Prostate gland (tissue), 2 donors: ENCODE data around the gene GPS1. TPM values are rescaled to one million over a fixed set of nuclear protein-coding genes. Genes with fewer than 3 reads are reported as not detected.

Experiments used
- DNase-seq: peaks from one replicate; pipeline ENCODE4 v3.0.0-alpha.2; 2019; ENCODE audit warnings: low spot score
- H3K27ac ChIP-seq, 2 donors: fragments of 200-600 bp; sonication (generic); 2 replicates each; pipeline ENCODE4 v1.5.1; 2017 to 2019
- H3K27me3 ChIP-seq: fragments of 200-600 bp; sonication (generic); replicated peaks from 2 replicates; pipeline ENCODE4 v1.5.1; 2019; ENCODE audit not compliant: insufficient read depth
- H3K36me3 ChIP-seq, 2 donors: fragments of 200-600 bp; sonication (generic); 1 replicate in 1 of 2; 2 replicates in 1 of 2; pipeline versions ENCODE4 v1.5.1 to v1.8.1; 2017 to 2019
- H3K4me1 ChIP-seq: fragments of 200-600 bp; sonication (generic); replicated peaks from 2 replicates; pipeline ENCODE4 v1.5.1; 2019
- H3K4me3 ChIP-seq, 2 donors: fragments of 200-600 bp; sonication (generic); 2 replicates each; pipeline ENCODE4 v1.5.1; 2017 to 2019
- H3K9me3 ChIP-seq: fragments of 200-600 bp; sonication (generic); 2 replicates; pipeline ENCODE4 v1.5.1; 2017
- CTCF ChIP-seq, 4 experiments: fragments of 200-600 bp in 2 of 4; fragments of 450-650 bp in 2 of 4; sonication (generic) in 2 of 4; IDR thresholded peaks; 1 replicate in 3 of 4; 2 replicates in 1 of 4; pipeline ENCODE4 v1.5.1; 2016 to 2019; ENCODE audit warnings: antibody characterized with exemption in 4 of 4, mild to moderate bottlenecking in 2 of 4, moderate library complexity in 2 of 4
- POLR2A ChIP-seq: fragments of 450-650 bp; IDR thresholded peaks from one replicate; pipeline ENCODE4 v1.6.1; 2016; ENCODE audit warnings: antibody characterized with exemption, mild to moderate bottlenecking
- POLR2AphosphoS5 ChIP-seq: sonication (generic); formaldehyde crosslinking; IDR thresholded peaks from one replicate; pipeline ENCODE4 v1.6.1; 2017; ENCODE audit warnings: antibody characterized with exemption
- WGBS: methylation state at CpG from one replicate; pipeline ENCODE4 v1.1.5; 2018; 5-methylcytosine and 5-hydroxymethylcytosine counted together
- intact Hi-C: fragments of 100-400 bp; cut with DNase I; formaldehyde crosslinking; loops from one replicate; pipeline ENCODE4 v1.14.2; 2022
- total RNA-seq, 2 donors: library from RNA; depleted of rRNA; stranded (reverse); fragments of >200 nt; gene quantifications; one replicate each; pipeline ENCODE4 v1.1.0, GENCODE V29; 2016

GPS1 gene
- total RNA-seq, 2 donors from 2014 or later = 163 to 182 TPM

GRCh38 chr17:82008941-82009405, 42.7 kb upstream of the GPS1 start:
- no peaks in the 10 kb centered on the region for H3K9me3 ChIP-seq
- DNase-seq = no peak
- no peaks in the 10 kb centered on the region for H3K36me3 ChIP-seq
- H3K4me3 ChIP-seq = no peak overlapping the region
- 92% methylated on average over 27 of the region's 28 CpGs for WGBS
- TF ChIP-seq POLR2AphosphoS5 (no peak), POLR2A (no peak), CTCF (IDR thresholded peaks at IDR 0.05) (no peak)
- H3K27me3 ChIP-seq = no peaks in the 10 kb centered on the region
- no peaks in the 10 kb centered on the region for H3K4me1 ChIP-seq
- intact Hi-C loops = no loop called here
- no peak overlapping the region for H3K27ac ChIP-seq

- no peak overlapping the region for H3K4me3 ChIP-seq
- no peaks in the 10 kb centered on the region for H3K27me3 ChIP-seq
- TF ChIP-seq POLR2AphosphoS5 (no peak), CTCF (IDR thresholded peaks at IDR 0.05) (no peak), POLR2A (no peak)
- H3K36me3 ChIP-seq = no peaks in the 10 kb centered on the region
- H3K27ac ChIP-seq = no peak overlapping the region
- no peaks in the 10 kb centered on the region for H3K9me3 ChIP-seq
- no peaks in the 10 kb centered on the region for H3K4me1 ChIP-seq
- no peak for DNase-seq
- intact Hi-C loops = no loop called here
- 82% methylated on average over 15 of the region's 15 CpGs for WGBS
These were observed 42.3 kb upstream of the GPS1 start for GRCh38 chr17:82009413-82009812.

- 89% methylated on average over 37 of the region's 39 CpGs for WGBS
These were observed 40.8 kb upstream of the GPS1 start for GRCh38 chr17:82010575-82011525.

DNA sequence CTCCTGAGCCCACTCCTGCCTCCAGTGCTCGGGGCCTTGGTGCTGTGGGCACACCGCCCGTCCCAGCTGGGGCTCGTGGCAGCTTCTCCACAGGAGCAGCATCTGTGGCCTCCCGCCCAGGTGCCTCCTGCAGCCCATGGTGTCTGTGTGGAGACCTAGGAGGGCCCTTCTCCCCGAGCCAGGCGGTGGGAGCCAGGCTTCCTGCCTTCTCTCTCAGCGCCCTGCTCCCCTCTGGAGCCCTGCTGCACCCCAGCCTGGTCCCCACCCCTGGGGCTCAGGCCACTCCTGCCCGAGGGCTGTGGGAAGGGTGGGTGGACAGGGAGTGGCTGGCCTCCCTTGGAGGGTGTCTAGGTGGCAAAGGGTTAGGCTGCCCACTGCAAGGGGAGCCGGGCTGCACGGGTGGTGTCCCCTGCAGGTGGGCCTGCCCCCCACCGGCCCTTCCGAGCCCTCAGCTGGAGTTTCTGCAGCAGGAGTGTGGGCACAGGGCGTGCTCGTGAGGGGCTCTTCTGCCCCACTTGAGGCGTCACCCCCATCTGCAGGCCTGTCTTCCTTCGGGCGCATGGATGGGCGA, 40.0 kb upstream of the GPS1 start:
- no peaks in the 10 kb centered on the region for H3K9me3 ChIP-seq
- TF ChIP-seq POLR2A (no peak), POLR2AphosphoS5 (no peak), CTCF (IDR thresholded peaks at IDR 0.05) (no peak)
- no peak overlapping the region for H3K4me3 ChIP-seq
- no peaks in the 10 kb centered on the region for H3K4me1 ChIP-seq
- 94% methylated on average over 16 of the region's 19 CpGs for WGBS
- no peak for DNase-seq
- intact Hi-C loops = no loop called here
- no peak overlapping the region for H3K27ac ChIP-seq
- H3K27me3 ChIP-seq = no peaks in the 10 kb centered on the region
- H3K36me3 ChIP-seq = no peaks in the 10 kb centered on the region

More at GRCh38 chr17:82010575-82011525, 40.8 kb upstream of the GPS1 start:
- no peak for DNase-seq
- Histone ChIP-seq H3K27ac (no peak overlapping the region), H3K27me3 (no peaks in the 10 kb centered on the region), H3K4me1 (no peaks in the 10 kb centered on the region), H3K36me3 (no peaks in the 10 kb centered on the region), H3K9me3 (no peaks in the 10 kb centered on the region), H3K4me3 (no peak overlapping the region)
- TF ChIP-seq CTCF (IDR thresholded peaks at IDR 0.05) (no peak), POLR2A (no peak), POLR2AphosphoS5 (no peak)
- intact Hi-C loops = no loop called here
